AG04450 (cell line): Measurements from ENCODE around the gene HENMT1. TPM values are rescaled to one million over a fixed set of nuclear protein-coding genes. Genes with fewer than 3 reads are reported as not detected.

Experiments
- CTCF ChIA-PET: fragments of 300-600, 350-600 bp; formaldehyde crosslinking; extraction: SDS; loops from one replicate; lab custom pipeline; 2022; ENCODE audit warnings: antibody characterized with exemption, inconsistent platforms; lab: Charles Lee
- POLR2A ChIA-PET: fragments of 350-600 bp; formaldehyde crosslinking; extraction: SDS; loops from one replicate; lab custom pipeline; 2021; ENCODE audit warnings: antibody characterized with exemption, inconsistent platforms; lab: Yijun Ruan, JAX
- DNase-seq: peaks from one replicate; pipeline ENCODE4 v3.0.0-alpha.2; 2011; ENCODE audit warnings: low read depth, low spot score
- H3K27ac ChIP-seq: one replicate; pipeline ENCODE4 v1.5.1; 2012; ENCODE audit warnings: low read depth, low read length, control low read depth
- H3K27me3 ChIP-seq: one replicate; pipeline ENCODE4 v1.6.0; 2012; ENCODE audit warnings: low read length; ENCODE audit not compliant: control insufficient read depth, insufficient read depth
- H3K4me3 ChIP-seq: 2 replicates; pipeline ENCODE4 v1.5.1; 2011; ENCODE audit warnings: mild to moderate bottlenecking, low read depth, low read length, control low read depth
- H3K9me3 ChIP-seq: 2 replicates; pipeline ENCODE4 v1.5.1; 2012; ENCODE audit warnings: low read length; ENCODE audit not compliant: control insufficient read depth, insufficient read depth
- polyA plus RNA-seq: library from polyadenylated mRNA; depleted of rRNA; stranded (reverse); fragments of >200 nt; gene quantifications from 2 replicates; pipeline ENCODE4 v1.2.3, GENCODE V29; 2011
- TF ChIP-seq, protein P1 (sequence below): IDR thresholded peaks from 2 replicates; pipeline ENCODE4 v1.5.1; 2011; ENCODE audit warnings: low read depth, low read length, control low read depth, inconsistent platforms

Gene HENMT1
- polyA plus RNA-seq, 1 experiment, result 2.3 TPM

DNA sequence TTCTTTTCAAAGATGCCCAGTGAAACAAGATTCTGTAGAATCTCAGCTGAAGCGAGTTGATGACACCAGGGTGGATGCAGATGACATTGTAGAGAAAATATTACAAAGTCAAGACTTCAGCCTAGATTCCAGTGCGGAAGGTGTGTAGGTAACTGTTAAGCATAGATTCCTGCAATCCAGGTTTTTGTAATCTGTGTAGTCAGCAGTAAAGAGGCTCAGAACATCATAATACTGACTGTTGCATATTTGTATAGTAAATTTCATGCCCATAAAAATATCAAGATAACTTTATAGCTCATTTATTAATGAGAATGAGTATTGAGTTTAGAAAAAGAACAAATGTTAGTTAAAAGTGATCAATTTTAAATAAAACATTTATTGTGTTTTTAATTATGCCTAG lies 32.2 kb downstream of the HENMT1 start:
- ChIA-PET CTCF (interaction anchor here (1.8 kb wide), 1 partner anchor 15 kb away, joined by 11 read pairs; no protein-coding TSS in a partner anchor), POLR2A (no interaction called here)
- H3K27ac ChIP-seq, result no peak overlapping the region
- no peak for DNase-seq
- TF ChIP-seq, protein P1, sequence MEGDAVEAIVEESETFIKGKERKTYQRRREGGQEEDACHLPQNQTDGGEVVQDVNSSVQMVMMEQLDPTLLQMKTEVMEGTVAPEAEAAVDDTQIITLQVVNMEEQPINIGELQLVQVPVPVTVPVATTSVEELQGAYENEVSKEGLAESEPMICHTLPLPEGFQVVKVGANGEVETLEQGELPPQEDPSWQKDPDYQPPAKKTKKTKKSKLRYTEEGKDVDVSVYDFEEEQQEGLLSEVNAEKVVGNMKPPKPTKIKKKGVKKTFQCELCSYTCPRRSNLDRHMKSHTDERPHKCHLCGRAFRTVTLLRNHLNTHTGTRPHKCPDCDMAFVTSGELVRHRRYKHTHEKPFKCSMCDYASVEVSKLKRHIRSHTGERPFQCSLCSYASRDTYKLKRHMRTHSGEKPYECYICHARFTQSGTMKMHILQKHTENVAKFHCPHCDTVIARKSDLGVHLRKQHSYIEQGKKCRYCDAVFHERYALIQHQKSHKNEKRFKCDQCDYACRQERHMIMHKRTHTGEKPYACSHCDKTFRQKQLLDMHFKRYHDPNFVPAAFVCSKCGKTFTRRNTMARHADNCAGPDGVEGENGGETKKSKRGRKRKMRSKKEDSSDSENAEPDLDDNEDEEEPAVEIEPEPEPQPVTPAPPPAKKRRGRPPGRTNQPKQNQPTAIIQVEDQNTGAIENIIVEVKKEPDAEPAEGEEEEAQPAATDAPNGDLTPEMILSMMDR, result no peak
- no peak overlapping the region for H3K4me3 ChIP-seq
- no peaks in the 10 kb centered on the region for H3K9me3 ChIP-seq
- H3K27me3 ChIP-seq, result no peaks in the 10 kb centered on the region

DNA sequence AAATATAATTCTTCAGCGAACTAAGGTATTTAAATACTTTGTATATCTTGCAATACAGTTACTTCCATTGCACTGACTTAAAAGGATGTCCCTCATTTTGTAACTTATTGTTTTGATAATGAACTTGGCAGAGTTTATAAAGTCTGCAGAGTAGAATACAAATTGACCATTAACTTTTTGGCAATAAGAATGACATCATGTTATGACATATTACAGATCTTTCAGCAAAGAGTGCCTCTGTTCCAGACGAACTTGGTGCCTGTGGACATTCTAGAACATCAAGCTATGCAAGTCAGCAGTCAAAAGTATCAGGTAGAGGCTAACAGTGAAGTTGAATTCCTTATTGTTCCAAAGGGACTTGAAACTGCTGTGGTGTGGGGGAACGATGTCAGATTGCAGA lies 32.9 kb downstream of the HENMT1 start:
- no peak for DNase-seq
- no peaks in the 10 kb centered on the region for H3K27me3 ChIP-seq
- ChIA-PET CTCF (interaction anchor here (1.8 kb wide), 1 partner anchor 16 kb away, joined by 11 read pairs; no protein-coding TSS in a partner anchor), POLR2A (no interaction called here)
- H3K4me3 ChIP-seq, result no peak overlapping the region
- TF ChIP-seq, protein P1, result no peak
- no peak overlapping the region for H3K27ac ChIP-seq
- no peaks in the 10 kb centered on the region for H3K9me3 ChIP-seq

DNA sequence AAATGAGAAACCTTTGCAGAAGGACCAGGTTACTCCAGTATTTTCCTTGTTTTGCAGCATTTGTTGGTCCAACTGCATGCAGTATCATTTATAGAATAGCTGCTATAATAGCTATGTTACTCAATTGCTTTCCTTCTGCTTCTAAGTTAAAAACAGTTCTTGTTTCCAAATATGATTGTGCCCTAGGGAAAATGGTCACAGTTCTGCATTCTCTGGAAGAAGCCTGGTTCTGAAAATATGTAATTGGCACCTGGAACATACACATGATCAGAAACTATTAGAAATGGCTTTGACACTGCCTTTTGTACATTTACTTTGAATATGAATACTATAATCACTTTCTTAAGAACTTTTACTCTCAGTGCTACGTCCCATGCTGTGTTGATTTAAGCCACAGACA lies 33.6 kb downstream of the HENMT1 start:
- DNase-seq, result no peak
- Histone ChIP-seq H3K27me3 (no peaks in the 10 kb centered on the region), H3K4me3 (no peak overlapping the region), H3K27ac (no peak overlapping the region), H3K9me3 (no peaks in the 10 kb centered on the region)
- ChIA-PET POLR2A (no interaction called here), CTCF (no interaction called here)
- TF ChIP-seq, protein P1, result no peak

DNA sequence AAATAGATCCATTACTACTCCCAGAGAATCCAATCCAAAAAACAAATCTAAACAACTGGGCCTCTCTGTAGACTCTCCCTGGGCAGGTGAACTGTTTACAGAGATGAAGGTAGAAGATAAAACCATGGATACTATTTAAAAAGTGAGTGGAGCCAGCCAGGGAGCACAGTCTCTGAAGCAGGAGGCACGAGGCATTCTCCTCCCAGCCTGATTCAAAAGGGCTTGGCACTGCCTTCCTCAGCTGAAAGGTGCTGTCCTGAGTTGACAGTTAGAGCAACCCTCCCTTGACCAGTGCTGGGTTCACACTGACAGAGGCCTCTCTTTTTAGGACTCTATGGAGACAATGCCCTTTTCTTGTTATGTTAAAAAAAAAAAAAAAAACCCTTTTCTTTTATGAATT lies 36.8 kb downstream of the HENMT1 start:
- no peak for DNase-seq
- Histone ChIP-seq H3K9me3 (no peaks in the 10 kb centered on the region), H3K27me3 (no peaks in the 10 kb centered on the region), H3K27ac (no peak overlapping the region), H3K4me3 (no peak overlapping the region)
- CTCF ChIA-PET, result interaction anchor here (0.7 to 1.2 kb wide), 3 partner anchors 11 to 273 kb away, joined by 3 to 4 read pairs (median 3); no protein-coding TSS in a partner anchor
- TF ChIP-seq, protein P1, result no peak
- POLR2A ChIA-PET, result no interaction called here

DNA sequence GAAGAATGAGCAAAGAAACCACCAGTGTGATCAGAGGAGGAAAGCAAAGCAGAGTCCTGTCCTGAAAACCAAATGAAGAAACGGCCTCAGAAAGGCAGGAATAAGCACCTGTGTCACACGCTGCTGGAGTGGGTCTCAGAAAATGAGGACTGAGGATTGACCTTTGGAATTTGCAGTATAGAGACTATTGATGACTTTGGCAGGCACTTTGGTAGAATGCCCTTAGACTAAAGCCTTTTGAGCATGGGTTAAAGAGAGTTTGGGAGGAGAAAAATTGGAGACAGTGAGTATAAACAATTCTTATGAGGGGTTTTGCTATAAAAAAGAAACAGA lies 43.2 kb downstream of the HENMT1 start:
- POLR2A ChIA-PET, result no interaction called here
- H3K27me3 ChIP-seq, result no peaks in the 10 kb centered on the region
- DNase-seq, result no peak
- no peak overlapping the region for H3K27ac ChIP-seq
- H3K4me3 ChIP-seq, result no peak overlapping the region
- H3K9me3 ChIP-seq, result no peaks in the 10 kb centered on the region
- CTCF ChIA-PET, result no interaction called here
- TF ChIP-seq, protein P1, result no peak
